ENCODE data around the gene GGCT. TPM values are rescaled to one million over a fixed set of nuclear protein-coding genes. Genes with fewer than 3 reads are reported as not detected.

The GGCT gene, protein sequence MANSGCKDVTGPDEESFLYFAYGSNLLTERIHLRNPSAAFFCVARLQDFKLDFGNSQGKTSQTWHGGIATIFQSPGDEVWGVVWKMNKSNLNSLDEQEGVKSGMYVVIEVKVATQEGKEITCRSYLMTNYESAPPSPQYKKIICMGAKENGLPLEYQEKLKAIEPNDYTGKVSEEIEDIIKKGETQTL
- 76.8 and 79.3 TPM in 2 replicates for total RNA-seq

DNA sequence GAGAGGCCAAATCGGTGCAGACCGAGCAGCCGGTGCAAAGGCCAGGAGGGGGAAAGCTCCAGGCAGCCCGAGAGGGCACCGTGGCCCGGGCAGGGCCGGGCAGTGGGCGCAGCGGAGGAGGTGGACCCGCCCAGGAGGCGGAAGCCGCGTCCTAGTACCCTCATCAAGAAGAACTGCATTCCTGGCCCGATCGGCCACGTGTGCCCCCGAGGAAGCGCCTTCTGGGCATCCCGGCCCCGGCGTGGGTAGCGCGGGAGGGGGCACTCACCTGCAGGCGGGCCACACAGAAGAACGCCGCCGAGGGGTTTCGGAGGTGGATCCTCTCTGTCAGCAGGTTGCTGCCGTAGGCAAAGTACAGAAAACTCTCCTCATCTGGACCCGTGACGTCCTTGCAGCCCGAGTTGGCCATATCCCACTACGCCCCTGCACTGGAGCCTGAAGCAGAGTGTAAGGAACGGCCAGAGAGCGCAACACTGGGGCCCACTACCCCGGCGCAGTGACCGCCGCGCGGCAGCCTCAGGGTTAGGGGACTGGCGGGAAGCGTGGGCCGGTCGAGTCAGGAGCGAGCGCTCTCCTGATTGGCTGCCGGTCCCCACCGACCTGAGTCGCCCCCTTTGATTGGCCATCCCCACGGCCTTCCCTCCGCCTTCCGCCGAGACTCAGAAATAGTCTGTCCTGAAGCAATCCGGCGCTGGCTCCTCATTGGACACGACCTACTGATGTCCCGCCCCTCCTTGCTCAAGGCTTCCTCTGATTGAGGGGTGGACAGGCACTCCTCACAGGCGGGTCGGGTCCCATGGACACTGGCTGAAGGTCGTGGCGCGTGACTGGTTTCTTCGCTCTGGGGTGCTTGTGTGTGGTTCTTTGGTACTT, at the start of gene GGCT:
Gene GGCT (minus strand): TSS at position 529 of the 873 bp plus-strand sequence. CDS start 120 bp downstream, at position 409.

GRCh38 chr7:30478349-30479201, 26.1 kb downstream of the GGCT start, which contains the start of gene NOD1:
Gene NOD1, minus strand, starts transcription at chr7:30478784. Its CDS starts 21,863 bp downstream, at chr7:30456921.

Other genes starting within 250 kb of the GGCT start
- 11.5 and 20.0 TPM in 2 replicates for gene ZNRF2, start 220.2 kb downstream of the GGCT start, total RNA-seq
- gene NOD1, start 26.0 kb downstream of the GGCT start, total RNA-seq, result 5.4 and 5.9 TPM in 2 replicates
- gene GARS1, start 90.0 kb upstream of the GGCT start, total RNA-seq, result 136 and 164 TPM in 2 replicates
- not detected in 2 replicates for gene CRHR2, start 177.6 kb upstream of the GGCT start, total RNA-seq
- gene INMT, start 247.3 kb upstream of the GGCT start, total RNA-seq, result 0.28 and 0.42 TPM in 2 replicates

Data from airway epithelial cell (primary cell).